Testis (tissue), 2 donors: ENCODE measurements around the gene MOV10.

ENCODE experiments used
- POLR2A ChIP-seq: fragments of 450-650 bp; IDR thresholded peaks from one replicate; pipeline ENCODE4 v1.6.1; 2017; ENCODE audit warnings: antibody characterized with exemption, mild to moderate bottlenecking, moderate library complexity
- TF ChIP-seq, protein P1 (sequence below), 3 experiments: fragments of 450-650 bp in 2 of 3; fragments of 200-600 bp in 1 of 3; sonication (generic) in 1 of 3; IDR thresholded peaks; one replicate each; pipeline ENCODE4 v1.5.1; 2016 to 2019; ENCODE audit warnings: antibody characterized with exemption in 3 of 3, mild to moderate bottlenecking in 2 of 3, moderate library complexity in 1 of 3

DNA sequence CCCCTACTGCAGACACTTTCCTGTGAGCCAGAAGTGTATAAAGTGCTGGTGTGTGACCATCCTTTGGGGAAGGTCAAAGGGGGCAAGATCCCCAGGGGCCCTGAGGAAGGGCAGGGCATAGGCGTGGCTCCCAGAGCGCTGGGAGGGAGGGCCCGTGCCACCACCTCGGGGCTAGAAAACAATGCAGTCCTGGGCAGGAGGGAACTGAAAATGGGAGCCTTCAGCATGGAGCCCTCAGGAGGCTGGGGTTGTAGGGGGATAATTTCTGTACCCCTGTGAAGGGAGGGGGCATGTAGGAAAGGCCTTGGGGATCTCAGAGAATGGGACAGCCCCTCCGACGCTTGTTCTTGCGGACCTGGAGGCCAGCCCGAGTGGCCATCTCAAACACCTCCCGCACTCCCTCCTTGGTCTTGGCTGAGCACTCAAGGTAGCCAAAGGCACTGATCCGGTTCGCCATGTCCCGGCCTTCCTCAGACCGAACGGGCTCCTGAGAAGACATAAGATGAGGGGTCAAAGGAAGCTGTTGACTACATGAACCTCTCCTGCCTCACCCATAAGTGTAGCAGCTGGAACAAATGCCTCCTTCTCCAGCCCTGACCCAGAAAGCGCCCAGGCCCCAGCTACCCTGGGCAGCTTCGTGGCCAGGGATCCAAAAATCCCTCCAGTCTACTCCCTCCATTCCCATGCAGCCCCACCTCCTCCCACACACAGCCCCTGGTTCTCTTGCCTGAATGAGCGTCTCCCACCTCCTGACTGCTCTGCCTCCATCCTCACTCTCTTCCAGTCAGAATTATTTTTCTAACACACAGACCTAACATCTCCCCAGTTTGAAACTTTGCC is 27.0 kb downstream of the MOV10 start:
- TF ChIP-seq, protein P1, sequence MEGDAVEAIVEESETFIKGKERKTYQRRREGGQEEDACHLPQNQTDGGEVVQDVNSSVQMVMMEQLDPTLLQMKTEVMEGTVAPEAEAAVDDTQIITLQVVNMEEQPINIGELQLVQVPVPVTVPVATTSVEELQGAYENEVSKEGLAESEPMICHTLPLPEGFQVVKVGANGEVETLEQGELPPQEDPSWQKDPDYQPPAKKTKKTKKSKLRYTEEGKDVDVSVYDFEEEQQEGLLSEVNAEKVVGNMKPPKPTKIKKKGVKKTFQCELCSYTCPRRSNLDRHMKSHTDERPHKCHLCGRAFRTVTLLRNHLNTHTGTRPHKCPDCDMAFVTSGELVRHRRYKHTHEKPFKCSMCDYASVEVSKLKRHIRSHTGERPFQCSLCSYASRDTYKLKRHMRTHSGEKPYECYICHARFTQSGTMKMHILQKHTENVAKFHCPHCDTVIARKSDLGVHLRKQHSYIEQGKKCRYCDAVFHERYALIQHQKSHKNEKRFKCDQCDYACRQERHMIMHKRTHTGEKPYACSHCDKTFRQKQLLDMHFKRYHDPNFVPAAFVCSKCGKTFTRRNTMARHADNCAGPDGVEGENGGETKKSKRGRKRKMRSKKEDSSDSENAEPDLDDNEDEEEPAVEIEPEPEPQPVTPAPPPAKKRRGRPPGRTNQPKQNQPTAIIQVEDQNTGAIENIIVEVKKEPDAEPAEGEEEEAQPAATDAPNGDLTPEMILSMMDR (IDR thresholded peaks at IDR 0.05): no peak
- TF ChIP-seq POLR2A: no peak
